Measurements from ENCODE around the gene PTPRE.
A peak's percentile ranks its signal among the peaks of the same experiment; 100 is the strongest.

Gene PTPRE

DNA sequence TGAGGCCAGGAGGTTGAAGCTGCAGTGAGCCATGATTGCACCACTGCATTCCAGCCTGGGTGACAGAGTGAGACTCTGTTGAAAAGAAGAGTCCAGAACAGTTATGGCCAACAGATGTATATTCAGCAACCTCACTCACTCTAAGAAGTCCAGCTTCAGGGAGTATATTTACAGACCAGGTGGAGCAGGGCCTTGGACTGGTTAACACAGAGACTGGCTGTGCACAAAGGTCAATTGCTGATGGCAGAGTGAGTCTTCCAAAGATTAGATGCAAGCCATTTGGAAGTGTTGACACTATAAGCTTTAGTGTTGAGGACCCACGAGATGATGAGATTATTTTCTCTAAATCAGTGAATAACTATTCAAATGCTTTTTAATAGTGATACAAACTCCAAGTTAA is 39.1 kb upstream of the PTPRE start:
- no peaks in the 10 kb centered on the region for H3K4me1 ChIP-seq (ENCODE audit: control insufficient read depth, insufficient read depth, low read length)
- ChIA-PET CTCF (interaction anchor here (0.6 kb wide), 1 partner anchor 152 kb away, joined by 3 read pairs; no protein-coding TSS in a partner anchor), POLR2A (no interaction called here)
- TF ChIP-seq ZNF223 (tag by site-specific recombination; IDR thresholded peaks at IDR 0.05): no peak
- TF ChIP-seq ZBTB21 (tag by site-specific recombination; IDR thresholded peaks at IDR 0.05): no peak
- TF ChIP-seq, protein P1, sequence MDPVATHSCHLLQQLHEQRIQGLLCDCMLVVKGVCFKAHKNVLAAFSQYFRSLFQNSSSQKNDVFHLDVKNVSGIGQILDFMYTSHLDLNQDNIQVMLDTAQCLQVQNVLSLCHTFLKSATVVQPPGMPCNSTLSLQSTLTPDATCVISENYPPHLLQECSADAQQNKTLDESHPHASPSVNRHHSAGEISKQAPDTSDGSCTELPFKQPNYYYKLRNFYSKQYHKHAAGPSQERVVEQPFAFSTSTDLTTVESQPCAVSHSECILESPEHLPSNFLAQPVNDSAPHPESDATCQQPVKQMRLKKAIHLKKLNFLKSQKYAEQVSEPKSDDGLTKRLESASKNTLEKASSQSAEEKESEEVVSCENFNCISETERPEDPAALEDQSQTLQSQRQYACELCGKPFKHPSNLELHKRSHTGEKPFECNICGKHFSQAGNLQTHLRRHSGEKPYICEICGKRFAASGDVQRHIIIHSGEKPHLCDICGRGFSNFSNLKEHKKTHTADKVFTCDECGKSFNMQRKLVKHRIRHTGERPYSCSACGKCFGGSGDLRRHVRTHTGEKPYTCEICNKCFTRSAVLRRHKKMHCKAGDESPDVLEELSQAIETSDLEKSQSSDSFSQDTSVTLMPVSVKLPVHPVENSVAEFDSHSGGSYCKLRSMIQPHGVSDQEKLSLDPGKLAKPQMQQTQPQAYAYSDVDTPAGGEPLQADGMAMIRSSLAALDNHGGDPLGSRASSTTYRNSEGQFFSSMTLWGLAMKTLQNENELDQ (tag by site-specific recombination; IDR thresholded peaks at IDR 0.05; ENCODE audit: low read depth): no peak
- TF ChIP-seq ZNF416 (tag by site-specific recombination; IDR thresholded peaks at IDR 0.05): no peak
- no peak for TF ChIP-seq BCL11A (tag by site-specific recombination; IDR thresholded peaks at IDR 0.05; ENCODE audit: low read depth)
- TF ChIP-seq, protein P2, sequence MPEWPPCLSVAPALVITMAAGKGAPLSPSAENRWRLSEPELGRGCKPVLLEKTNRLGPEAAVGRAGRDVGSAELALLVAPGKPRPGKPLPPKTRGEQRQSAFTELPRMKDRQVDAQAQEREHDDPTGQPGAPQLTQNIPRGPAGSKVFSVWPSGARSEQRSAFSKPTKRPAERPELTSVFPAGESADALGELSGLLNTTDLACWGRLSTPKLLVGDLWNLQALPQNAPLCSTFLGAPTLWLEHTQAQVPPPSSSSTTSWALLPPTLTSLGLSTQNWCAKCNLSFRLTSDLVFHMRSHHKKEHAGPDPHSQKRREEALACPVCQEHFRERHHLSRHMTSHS (tag by site-specific recombination; IDR thresholded peaks at IDR 0.05): no peak
- no peak for TF ChIP-seq ZFP3 (tag by site-specific recombination; IDR thresholded peaks at IDR 0.05; ENCODE audit: low read depth)
- no peak for TF ChIP-seq ZNF837 (tag by site-specific recombination; IDR thresholded peaks at IDR 0.05)
- no peak for TF ChIP-seq HOXA7 (CRISPR knock-in tag; IDR thresholded peaks at IDR 0.05; ENCODE audit: borderline replicate concordance)
- TF ChIP-seq, protein P3, sequence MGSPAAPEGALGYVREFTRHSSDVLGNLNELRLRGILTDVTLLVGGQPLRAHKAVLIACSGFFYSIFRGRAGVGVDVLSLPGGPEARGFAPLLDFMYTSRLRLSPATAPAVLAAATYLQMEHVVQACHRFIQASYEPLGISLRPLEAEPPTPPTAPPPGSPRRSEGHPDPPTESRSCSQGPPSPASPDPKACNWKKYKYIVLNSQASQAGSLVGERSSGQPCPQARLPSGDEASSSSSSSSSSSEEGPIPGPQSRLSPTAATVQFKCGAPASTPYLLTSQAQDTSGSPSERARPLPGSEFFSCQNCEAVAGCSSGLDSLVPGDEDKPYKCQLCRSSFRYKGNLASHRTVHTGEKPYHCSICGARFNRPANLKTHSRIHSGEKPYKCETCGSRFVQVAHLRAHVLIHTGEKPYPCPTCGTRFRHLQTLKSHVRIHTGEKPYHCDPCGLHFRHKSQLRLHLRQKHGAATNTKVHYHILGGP (tag by site-specific recombination; IDR thresholded peaks at IDR 0.05): no peak
- TF ChIP-seq, protein P4, sequence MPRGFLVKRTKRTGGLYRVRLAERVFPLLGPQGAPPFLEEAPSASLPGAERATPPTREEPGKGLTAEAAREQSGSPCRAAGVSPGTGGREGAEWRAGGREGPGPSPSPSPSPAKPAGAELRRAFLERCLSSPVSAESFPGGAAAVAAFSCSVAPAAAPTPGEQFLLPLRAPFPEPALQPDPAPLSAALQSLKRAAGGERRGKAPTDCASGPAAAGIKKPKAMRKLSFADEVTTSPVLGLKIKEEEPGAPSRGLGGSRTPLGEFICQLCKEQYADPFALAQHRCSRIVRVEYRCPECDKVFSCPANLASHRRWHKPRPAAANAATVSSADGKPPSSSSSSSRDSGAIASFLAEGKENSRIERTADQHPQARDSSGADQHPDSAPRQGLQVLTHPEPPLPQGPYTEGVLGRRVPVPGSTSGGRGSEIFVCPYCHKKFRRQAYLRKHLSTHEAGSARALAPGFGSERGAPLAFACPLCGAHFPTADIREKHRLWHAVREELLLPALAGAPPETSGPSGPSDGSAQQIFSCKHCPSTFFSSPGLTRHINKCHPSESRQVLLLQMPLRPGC (tag by site-specific recombination; IDR thresholded peaks at IDR 0.05): no peak
- TF ChIP-seq SETDB1 (IDR thresholded peaks at IDR 0.05; ENCODE audit: insufficient read length, low read length): no peak
- no peak overlapping the region for H3K27ac ChIP-seq (ENCODE audit: extremely low read depth, low read depth, low read length)
- H3K4me3 ChIP-seq (ENCODE audit: low read depth, low read length): no peak overlapping the region
- H3K36me3 ChIP-seq (ENCODE audit: control insufficient read depth in 2 of 2, insufficient read depth in 1 of 2, low read length in 2 of 2): no peaks in the 10 kb centered on the region
- no peaks in the 10 kb centered on the region; the same call in 1 of the 2 replicates for H3K9me3 ChIP-seq (ENCODE audit: control insufficient read depth, insufficient read depth, low read depth, low read length)

DNA sequence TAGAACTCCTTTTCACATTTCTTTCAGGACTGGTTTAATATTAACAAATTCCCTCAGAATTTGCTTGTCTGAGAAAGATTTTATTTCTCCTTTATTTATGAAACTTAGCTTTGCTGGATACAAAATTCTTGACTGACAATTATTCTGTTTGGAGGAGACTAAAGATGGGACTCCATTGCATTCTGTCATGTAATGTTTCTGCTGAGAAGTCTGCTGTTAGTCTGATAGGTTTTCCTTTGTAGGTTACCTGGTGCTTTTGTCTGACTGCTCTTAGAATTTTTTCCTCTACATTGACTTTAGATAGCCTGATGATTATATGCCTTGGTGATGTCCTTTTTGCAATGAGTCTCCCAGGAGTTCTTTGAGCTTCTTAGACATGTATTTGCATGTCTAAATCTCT is 37.6 kb upstream of the PTPRE start:
- Histone ChIP-seq H3K36me3 (ENCODE audit: control insufficient read depth in 2 of 2, insufficient read depth in 1 of 2, low read length in 2 of 2) (no peaks in the 10 kb centered on the region), H3K4me3 (ENCODE audit: low read depth, low read length) (no peak overlapping the region), H3K9me3 (ENCODE audit: control insufficient read depth, insufficient read depth, low read depth, low read length) (no peaks in the 10 kb centered on the region; the same call in 1 of the 2 replicates), H3K27ac (ENCODE audit: extremely low read depth, low read depth, low read length) (no peak overlapping the region), H3K4me1 (ENCODE audit: control insufficient read depth, insufficient read depth, low read length) (no peaks in the 10 kb centered on the region)
- no peak for TF ChIP-seq ZNF423 (tag by site-specific recombination; IDR thresholded peaks at IDR 0.05)
- TF ChIP-seq TRIM28 (IDR thresholded peaks at IDR 0.05; ENCODE audit: borderline replicate concordance, low read length): peak; percentile 36; the same call in 1 of the 2 replicates
- TF ChIP-seq SETDB1 (IDR thresholded peaks at IDR 0.05; ENCODE audit: insufficient read length, low read length): peak; percentile 83
- ChIA-PET POLR2A (no interaction called here), CTCF (interaction anchor here (0.6 to 1.7 kb wide), 3 partner anchors 128 to 173 kb away, joined by 3 read pairs; no protein-coding TSS in a partner anchor)

DNA sequence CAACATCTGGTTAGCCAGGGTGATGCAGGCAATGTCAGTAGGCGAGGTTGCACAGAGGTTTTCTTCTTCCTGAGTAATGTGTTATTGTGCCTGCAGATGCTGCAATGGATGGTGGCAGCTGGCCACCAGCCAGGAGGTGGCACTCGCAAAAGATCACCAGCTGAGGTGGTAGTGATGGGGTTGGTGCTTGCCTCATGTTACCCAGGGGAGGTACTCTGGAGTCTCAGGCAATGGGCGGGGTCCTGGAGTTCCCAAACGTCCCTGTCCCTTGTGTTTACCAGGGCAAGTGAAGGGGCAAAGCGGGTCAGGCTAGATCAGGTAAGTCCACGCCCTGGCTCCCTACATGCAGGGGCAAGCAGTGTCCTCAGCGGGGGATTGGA is 35.3 kb upstream of the PTPRE start:
- no peaks in the 10 kb centered on the region; the same call in 1 of the 2 replicates for H3K9me3 ChIP-seq (ENCODE audit: control insufficient read depth, insufficient read depth, low read depth, low read length)
- TF ChIP-seq ZNF121 (tag by site-specific recombination; IDR thresholded peaks at IDR 0.05): no peak
- TF ChIP-seq ZNF561 (tag by site-specific recombination; IDR thresholded peaks at IDR 0.05; ENCODE audit: borderline replicate concordance): no peak
- TF ChIP-seq ZFP3 (tag by site-specific recombination; IDR thresholded peaks at IDR 0.05; ENCODE audit: low read depth): no peak
- TF ChIP-seq, protein P5, sequence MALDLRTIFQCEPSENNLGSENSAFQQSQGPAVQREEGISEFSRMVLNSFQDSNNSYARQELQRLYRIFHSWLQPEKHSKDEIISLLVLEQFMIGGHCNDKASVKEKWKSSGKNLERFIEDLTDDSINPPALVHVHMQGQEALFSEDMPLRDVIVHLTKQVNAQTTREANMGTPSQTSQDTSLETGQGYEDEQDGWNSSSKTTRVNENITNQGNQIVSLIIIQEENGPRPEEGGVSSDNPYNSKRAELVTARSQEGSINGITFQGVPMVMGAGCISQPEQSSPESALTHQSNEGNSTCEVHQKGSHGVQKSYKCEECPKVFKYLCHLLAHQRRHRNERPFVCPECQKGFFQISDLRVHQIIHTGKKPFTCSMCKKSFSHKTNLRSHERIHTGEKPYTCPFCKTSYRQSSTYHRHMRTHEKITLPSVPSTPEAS (tag by site-specific recombination; IDR thresholded peaks at IDR 0.05): no peak
- no peak for TF ChIP-seq ZNF529 (tag by site-specific recombination; IDR thresholded peaks at IDR 0.05; ENCODE audit: insufficient replicate concordance)
- no peak for TF ChIP-seq GLIS1 (tag by site-specific recombination; IDR thresholded peaks at IDR 0.05)
- TF ChIP-seq, protein P6, sequence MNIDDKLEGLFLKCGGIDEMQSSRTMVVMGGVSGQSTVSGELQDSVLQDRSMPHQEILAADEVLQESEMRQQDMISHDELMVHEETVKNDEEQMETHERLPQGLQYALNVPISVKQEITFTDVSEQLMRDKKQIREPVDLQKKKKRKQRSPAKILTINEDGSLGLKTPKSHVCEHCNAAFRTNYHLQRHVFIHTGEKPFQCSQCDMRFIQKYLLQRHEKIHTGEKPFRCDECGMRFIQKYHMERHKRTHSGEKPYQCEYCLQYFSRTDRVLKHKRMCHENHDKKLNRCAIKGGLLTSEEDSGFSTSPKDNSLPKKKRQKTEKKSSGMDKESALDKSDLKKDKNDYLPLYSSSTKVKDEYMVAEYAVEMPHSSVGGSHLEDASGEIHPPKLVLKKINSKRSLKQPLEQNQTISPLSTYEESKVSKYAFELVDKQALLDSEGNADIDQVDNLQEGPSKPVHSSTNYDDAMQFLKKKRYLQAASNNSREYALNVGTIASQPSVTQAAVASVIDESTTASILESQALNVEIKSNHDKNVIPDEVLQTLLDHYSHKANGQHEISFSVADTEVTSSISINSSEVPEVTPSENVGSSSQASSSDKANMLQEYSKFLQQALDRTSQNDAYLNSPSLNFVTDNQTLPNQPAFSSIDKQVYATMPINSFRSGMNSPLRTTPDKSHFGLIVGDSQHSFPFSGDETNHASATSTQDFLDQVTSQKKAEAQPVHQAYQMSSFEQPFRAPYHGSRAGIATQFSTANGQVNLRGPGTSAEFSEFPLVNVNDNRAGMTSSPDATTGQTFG (tag by site-specific recombination; IDR thresholded peaks at IDR 0.05; ENCODE audit: borderline replicate concordance): no peak
- no peak for TF ChIP-seq ZNF660 (tag by site-specific recombination; IDR thresholded peaks at IDR 0.05)
- no peak for TF ChIP-seq ZNF621 (tag by site-specific recombination; IDR thresholded peaks at IDR 0.05)

More for the DNA sequence above, 35.3 kb upstream of the PTPRE start:
- H3K36me3 ChIP-seq (ENCODE audit: control insufficient read depth in 2 of 2, insufficient read depth in 1 of 2, low read length in 2 of 2): no peaks in the 10 kb centered on the region
- H3K4me1 ChIP-seq (ENCODE audit: control insufficient read depth, insufficient read depth, low read length): no peaks in the 10 kb centered on the region
- ChIA-PET POLR2A (no interaction called here), CTCF (interaction anchor here (1.1 kb wide), 1 partner anchor 17 kb away, joined by 4 read pairs; no protein-coding TSS in a partner anchor)
- H3K4me3 ChIP-seq (ENCODE audit: low read depth, low read length): no peak overlapping the region
- no peak overlapping the region for H3K27ac ChIP-seq (ENCODE audit: extremely low read depth, low read depth, low read length)
